ENCODE results near the gene PVRIG.
"Not testable (repeated sequence)": the region's sequence is repeated elsewhere in the genome, so short reads cannot be mapped to it uniquely, and the experiment has no call there.

PVRIG gene

DNA sequence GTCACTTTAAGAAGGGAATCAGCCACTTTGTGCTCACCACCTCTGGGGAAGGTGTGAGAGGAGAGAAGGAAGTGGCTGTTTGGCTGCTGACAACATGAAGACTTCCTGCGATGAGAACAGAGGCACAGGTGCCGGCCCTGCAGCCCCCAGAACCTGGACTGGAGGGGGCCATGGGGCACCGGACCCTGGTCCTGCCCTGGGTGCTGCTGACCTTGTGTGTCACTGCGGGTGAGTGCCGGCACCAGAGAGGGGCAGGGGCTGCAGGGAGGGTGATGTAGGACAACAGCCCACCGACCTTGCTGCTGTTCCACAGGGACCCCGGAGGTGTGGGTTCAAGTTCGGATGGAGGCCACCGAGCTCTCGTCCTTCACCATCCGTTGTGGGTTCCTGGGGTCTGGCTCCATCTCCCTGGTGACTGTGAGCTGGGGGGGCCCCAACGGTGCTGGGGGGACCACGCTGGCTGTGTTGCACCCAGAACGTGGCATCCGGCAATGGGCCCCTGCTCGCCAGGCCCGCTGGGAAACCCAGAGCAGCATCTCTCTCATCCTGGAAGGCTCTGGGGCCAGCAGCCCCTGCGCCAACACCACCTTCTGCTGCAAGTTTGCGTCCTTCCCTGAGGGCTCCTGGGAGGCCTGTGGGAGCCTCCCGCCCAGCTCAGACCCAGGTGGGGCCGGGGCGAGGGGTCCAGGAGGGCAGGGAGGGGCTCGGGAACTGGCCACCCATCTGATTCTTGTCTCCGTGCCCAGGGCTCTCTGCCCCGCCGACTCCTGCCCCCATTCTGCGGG, at the start of gene PVRIG:
Gene PVRIG (plus strand): TSS at position 149 of the 785 bp plus-strand sequence. CDS start 22 bp downstream, at position 171.
- not testable (repeated sequence) for DNase-seq

DNA sequence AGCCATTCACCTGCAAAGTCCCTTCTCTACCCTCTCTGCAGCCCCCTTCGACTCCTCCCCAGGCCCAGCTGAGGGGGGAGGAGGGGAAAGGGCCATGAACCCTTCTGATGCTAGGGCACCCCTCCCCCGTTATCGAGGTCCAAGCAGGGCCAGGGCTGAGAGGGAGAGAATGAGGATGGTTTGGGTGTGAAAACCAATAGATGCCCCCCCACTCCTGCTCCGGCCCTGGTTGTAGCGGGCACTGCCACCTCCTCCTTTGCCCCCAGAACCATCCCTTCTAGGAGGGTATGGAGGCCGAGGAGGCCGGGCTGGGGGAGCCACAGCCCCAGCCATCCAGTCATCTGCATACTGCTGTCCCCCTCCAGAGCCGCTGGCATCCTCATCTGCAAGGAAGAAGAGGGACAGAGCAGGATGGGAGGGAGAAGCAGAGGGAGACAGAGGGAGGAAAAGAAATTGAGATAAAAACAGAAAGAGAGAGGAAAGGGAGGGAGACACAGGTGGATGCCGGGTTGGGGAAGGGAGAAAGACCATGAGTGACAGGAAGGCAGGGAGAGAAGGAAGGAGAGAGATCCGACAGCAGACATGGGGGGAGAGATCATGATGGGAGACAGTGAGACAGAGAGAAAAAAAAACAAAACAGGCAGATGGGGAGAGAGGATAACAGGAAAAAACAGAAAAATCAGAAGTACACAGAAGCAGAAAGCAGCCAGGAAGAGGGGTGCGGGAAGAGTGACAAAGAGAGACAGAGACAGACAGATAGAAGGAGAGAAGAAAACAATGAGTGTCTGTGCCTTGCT, 49.5 kb upstream of the PVRIG start:
- no peak for DNase-seq

GRCh38 chr7:100171087-100171681, 48.6 kb upstream of the PVRIG start:
- no peak for DNase-seq

DNA sequence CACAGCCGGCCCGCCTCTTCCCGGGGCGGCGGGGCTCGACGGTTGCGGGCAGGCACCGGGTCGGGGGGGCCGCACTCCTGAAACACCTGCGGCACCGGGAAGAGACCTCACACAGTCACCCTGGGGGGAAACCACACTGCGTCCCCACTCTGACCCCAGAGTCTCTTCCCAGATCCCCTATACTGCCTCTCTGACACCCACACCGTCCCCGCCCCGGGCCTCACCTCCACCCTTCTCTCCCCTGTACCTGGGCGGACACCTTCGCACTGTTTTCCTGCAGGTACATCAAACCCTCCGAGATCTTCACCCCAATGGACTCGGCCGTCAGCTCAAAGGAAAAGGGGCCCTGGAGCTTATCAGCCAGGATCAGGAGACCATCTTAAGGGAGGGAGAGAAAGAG, 47.9 kb upstream of the PVRIG start:
- no peak for DNase-seq

DNA sequence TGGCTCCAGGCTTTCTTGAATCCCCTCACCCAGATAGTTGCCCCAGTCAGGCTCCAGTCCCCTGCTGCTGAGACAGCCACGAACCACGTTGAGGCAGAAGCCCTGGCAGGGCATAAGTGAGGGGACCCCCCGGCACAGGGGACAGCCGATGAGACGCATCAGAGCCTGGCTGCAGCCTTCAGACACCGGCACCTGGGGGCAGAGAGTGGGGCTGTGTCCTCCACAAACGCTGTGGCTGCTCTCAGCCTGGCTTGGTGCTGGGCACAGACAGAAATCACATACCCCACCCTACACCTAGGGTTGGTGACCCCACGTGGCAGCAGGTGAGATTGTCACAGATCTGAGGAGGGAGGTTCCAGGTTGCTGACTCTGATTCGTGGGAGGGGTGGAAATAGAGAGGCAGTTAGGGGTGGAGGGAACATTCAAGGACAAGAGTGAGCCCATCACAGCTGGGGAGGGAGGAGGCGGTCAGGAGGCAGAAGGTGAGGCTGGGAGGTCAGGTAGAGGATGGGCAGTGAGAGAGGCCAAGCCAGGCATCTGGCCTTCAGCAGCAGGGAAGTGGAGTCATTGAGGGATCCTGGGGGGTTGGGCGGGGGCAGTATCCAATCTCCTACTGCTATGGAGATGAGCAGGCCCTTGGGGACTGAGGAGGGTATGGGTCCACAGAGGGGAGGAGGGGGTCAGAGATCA, 45.8 kb upstream of the PVRIG start:
- DNase-seq: no peak

DNA sequence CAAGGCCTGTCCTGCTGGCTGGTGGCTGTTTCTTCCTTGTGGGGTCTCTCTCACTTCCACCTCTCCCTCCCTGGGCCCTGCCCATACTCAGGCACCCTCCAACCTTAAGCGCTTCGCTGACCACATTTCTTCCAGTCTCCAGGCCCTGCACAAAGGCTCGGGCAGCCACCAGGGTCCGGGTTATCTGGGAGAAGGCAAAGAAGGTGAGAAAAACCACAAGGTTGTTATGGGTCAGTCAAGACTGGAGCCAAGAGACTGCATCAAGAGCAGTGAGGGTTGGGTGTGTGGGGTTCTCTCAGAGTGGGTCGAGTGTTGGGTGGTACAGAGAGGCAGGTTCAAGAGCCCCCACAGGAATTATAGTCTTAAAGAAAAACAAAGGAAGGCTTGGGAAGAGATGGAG, 45.2 kb upstream of the PVRIG start:
- no peak for DNase-seq

DNA sequence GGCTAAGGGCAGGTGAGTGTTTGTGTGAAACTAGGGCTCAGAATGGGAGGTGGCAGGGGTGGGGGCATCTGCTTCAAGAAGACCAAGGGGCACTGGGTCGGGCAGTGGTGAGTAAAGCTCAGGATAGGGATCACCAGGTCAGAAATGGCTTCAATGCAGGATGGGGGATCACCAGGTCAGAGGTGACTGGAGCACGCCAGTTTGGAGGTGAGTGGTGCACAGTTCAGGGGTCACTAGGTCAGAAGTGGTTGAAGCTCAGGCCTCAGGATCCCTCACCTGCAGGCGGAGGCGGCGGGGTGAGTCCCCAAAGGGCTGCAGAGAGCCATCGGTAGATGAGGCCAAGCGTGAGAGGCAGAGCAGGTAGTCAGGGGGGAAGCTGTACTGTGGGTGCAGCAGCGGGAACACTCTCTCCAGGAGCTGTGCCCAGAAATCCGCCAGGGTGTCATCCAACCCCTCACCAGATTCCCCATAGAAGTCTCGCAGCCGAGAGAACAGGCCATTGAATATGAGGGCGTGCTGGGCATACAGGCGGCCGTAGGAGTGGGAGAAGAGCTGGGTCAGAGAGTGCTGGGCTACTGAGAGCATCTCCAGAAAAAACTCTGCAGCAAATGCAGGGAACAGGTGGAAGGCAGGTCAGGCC, 44.3 kb upstream of the PVRIG start:
- no peak for DNase-seq

DNA sequence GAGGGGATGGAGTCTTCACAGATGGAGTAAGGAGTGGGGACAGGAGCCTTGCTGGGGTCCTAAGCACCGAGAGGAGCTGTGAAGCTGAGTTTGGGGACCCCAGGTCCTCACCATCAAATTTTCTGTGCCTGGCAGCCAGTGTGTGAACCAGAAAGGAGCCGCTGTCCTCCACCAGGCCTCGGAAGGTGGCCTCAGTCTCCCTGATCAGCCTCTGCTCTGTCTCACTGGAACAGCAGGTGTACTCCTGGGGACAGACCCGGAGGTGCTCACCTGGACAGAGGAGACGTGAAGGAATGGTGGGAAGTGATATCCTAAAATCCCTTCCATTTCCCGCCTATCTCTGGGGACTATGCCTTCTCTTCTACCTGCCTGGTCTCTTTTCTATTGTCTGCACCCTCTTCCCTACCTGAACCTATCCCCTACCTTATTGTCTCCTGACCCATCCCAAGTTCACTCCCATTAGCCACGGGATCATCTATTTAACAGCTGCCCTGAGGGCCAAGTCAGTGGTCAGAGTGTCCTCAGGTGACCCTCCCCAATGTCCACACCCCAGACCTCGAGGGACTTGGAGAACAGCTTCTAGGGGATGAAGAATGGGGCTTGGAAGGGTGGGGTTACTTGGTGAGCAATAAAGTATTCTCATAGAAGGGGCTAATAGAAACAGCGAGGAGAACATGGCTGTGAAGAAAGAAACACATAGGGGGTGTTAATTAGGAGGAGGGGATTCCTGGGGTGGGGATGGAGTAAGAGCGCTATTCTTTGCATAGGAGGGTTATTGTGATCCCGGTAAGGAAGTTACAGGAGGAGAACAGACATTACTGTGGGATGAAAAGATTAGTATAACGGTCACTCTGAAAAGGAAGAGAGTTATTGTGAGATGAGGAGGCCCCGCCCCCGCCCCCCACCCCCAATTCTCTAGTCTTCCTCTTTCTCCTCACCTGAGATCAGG, 43.4 kb upstream of the PVRIG start:
- DNase-seq: no peak

- DNase-seq: peak; percentile 78
Observed at GRCh38 chr7:100177045-100178001, 42.4 kb upstream of the PVRIG start, which contains the start of the genes GPC2 and STAG3. GPC2 (minus strand) TSS chr7:100177381; CDS start chr7:100177199, 182 bp downstream. STAG3 (plus strand) TSS chr7:100177918; CDS start chr7:100180557, 2,639 bp downstream.

DNA sequence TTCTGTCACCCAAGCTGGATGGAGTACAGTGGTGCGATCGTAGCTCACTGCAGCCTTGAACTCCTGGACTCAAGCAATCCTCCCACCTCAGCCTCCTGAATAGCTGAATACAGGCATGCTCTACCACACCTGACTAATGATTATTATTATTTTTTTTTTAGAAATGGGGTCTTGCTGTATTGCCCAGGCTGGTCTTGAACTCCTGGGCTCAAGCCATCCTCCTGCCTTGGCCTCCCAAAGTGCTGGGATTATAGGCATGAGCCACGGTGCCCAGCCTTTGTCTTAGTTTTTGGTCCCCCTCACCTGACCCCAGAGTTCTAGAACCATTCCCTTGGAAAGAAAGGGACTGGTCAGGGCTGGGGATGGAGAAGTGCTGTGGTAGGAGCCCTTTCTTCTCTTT, 39.7 kb upstream of the PVRIG start:
- DNase-seq: not testable (repeated sequence)

DNA sequence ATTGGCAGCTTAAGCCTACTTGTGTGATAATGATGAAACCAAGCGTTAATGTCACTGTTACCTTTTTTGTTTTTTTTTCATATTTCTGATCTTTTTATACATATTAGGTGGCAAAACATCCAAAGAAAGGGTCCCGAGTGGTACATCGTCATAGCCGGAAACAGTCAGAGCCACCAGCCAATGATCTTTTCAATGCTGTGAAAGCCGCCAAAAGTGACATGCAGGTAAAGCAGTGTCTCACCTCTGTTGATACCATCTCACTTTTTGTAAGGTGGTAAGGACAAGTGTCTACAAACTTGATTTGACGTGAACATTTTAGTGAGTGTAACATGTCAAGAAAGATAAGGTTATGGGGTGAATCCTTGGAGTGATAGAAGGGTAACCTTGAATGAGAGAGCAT, 37.1 kb upstream of the PVRIG start:
- DNase-seq: not testable (repeated sequence)

GRCh38 chr7:100183090-100183489, 36.7 kb upstream of the PVRIG start:
- not testable (repeated sequence) for DNase-seq

DNA sequence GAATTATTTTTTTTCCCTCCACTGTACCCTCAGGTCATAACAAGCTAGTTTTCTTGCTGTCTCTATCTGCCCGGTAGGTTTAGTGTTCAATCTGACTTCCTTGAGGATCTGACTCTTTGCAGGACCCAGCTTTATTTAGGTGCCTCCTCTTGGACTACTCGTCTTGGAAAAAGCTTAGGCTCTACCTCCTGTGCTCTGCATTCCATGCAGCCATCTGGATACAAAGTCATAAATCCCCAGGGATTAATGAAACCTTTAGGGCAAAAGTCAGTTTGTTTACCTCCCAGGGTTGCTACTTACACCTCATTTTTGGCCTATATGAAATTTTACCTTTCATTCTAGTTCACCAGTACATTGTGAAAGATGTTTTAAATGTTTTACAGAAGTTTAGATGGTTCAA, 34.0 kb upstream of the PVRIG start:
- no peak for DNase-seq

DNA sequence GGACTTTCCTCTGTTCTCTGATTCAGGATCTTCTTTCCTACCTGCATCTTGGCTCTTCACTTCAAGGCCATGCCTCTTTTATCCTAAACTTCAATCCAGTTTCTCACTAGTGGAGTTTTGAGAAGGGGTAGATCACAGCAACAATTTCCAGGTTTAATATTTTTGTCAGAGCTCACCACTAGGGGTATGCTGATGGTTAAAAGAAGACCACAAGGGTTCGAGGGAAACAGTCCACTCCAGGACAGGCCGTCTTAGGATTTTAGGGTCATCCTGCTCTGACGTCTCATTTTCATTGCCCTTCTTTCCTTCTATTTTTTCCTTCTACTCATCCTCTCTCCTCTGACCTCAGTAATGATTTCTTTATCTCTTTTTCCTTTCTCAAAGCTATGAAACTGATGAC, 30.7 kb upstream of the PVRIG start:
- DNase-seq: no peak

- DNase-seq: no peak
Observed at GRCh38 chr7:100190048-100190711, 29.6 kb upstream of the PVRIG start.

DNA sequence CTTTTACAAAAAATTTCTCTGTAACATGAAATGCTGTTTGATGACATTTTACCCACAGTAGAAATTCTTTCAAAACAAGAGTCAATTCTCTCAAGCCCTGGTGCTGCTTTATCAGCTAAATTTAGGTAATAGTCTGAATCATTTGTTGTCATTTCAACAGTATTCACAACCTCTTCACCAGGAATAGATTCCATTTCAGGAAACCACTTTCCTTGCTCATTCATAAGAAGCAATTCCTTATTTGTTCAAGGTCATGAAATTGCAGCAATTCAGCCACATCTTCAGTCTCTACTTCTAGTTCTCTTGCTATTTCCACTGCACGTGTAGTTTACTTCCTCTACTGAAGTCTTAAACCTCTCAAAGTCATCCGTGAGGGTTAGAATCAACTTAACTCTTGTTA, 28.0 kb upstream of the PVRIG start:
- no peak for DNase-seq

DNA sequence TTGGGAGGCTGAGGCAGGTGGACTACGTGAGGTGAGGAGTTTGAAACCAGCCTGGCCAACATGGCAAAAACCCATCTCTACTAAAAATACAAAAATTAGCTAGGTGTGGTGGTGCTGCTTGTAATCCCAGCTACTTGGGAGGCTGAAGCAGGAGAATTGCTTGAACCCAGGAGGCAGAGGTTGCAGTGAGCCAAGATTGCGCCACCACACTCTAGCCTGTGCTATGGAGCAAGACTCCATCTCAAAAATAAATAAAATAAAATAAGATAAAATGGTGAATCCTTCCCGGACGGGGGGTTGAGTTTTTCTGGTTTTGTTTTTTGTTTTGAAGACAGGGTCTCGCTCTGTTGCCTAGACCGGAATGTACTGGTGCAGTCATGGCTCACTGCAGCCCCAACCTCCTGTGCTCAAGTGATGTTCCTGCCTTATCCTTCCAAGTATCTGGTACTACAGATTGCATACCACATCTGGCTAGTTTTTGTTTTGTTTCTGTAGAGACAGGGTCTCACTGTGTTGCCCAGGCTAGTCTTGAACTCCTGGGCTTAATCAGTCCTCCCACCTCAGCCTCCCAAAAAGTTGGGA, 27.4 kb upstream of the PVRIG start:
- DNase-seq: not testable (repeated sequence)

DNA sequence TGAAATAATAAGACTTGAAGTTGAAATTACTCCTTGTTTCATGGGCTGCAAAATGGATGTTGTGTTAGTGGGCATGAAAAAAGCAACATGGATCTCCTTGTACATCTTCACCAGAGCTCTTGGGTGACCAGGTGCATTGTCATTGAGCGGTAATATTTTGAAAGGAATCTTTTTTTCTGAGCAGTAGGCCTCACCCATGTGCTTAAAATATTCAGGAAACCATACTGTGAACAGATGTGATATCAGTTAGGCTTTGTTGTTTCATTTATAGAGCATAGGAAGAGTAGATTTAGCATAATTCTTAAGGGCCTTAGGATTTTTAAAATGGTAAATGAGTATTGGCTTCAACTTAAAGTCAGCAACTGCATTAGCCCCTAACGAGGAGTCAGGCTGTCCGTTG, 26.8 kb upstream of the PVRIG start:
- no peak for DNase-seq

DNA sequence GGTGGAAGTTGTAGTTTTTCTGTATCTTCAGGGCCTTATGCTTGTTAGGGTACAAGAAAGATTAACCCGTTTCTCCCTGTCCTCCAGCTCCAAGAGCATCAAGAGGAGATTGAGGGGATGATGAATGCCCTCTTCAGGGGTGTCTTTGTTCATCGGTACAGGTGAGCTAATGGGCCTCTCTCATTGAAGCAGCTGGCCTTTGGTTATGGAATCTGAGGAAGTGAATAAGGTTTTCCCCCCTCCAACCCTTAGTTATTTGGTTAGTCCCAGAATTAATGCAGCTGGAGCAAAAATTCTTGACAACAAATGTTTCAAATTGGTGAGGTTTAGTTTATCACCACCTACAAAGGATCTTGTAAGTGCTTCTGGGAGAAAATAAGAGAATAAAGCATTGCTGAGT, 24.5 kb upstream of the PVRIG start:
- DNase-seq: no peak
